Mesothelial cell of epicardium (in vitro differentiated cells): ENCODE results near the gene TMEM62. TPM values are rescaled to one million over a fixed set of nuclear protein-coding genes. Genes with fewer than 3 reads are reported as not detected.
"Not testable (repeated sequence)": the region's sequence is repeated elsewhere in the genome, so short reads cannot be mapped to it uniquely, and the experiment has no call there.

Experiments
- DNase-seq, 2 experiments: peaks; one replicate each; pipeline ENCODE4 v3.0.0; 2021; ENCODE audit warnings: low spot score in 2 of 2; ENCODE audit not compliant: unreplicated experiment in 2 of 2
- H3K27ac Mint-ChIP-seq: 2 replicates; pipeline ENCODE4 v1.8.0; 2021; ENCODE audit warnings: mixed read lengths
- H3K27me3 Mint-ChIP-seq: 2 replicates; pipeline ENCODE4 v1.8.0; 2021; ENCODE audit warnings: low read depth, mixed read lengths
- H3K36me3 Mint-ChIP-seq: 2 replicates; pipeline ENCODE4 v1.8.0; 2021; ENCODE audit warnings: mixed read lengths
- H3K4me1 Mint-ChIP-seq: 2 replicates; pipeline ENCODE4 v1.8.0; 2021; ENCODE audit warnings: mixed read lengths
- H3K4me3 Mint-ChIP-seq: 2 replicates; pipeline ENCODE4 v1.8.0; 2021; ENCODE audit warnings: mild to moderate bottlenecking, moderate library complexity, mixed read lengths
- H3K9me3 Mint-ChIP-seq: 2 replicates; pipeline ENCODE4 v1.8.0; 2021; ENCODE audit warnings: mixed read lengths
- CTCF ChIP-seq: fragments of 200-600 bp; sonication (generic); IDR thresholded peaks from one replicate; pipeline ENCODE4 v1.5.0; 2021; ENCODE audit warnings: antibody characterized with exemption; ENCODE audit not compliant: unreplicated experiment
- total RNA-seq: library from RNA; stranded (reverse); gene quantifications from 3 replicates; pipeline ENCODE4 v1.2.1, GENCODE V29; 2021

TMEM62 gene
- total RNA-seq, 1 donor from 2014 or later: 13.4 TPM

GRCh38 chr15:43118829-43119228 is 14.6 kb upstream of the TMEM62 start:
- H3K9me3 Mint-ChIP-seq: no peaks in the 10 kb centered on the region
- H3K4me1 Mint-ChIP-seq: peaks cover 7% of the 10 kb centered on the region
- peaks cover 62% of the 10 kb centered on the region for H3K27me3 Mint-ChIP-seq
- no peaks in the 10 kb centered on the region for H3K36me3 Mint-ChIP-seq
- no peak overlapping the region for H3K27ac Mint-ChIP-seq
- no peak for DNase-seq
- TF ChIP-seq CTCF: no peak
- no peak overlapping the region for H3K4me3 Mint-ChIP-seq

- peaks cover 7% of the 10 kb centered on the region for H3K4me1 Mint-ChIP-seq
- peaks cover 42% of the 10 kb centered on the region for H3K27me3 Mint-ChIP-seq
- no peaks in the 10 kb centered on the region for H3K9me3 Mint-ChIP-seq
- DNase-seq: no peak
- H3K36me3 Mint-ChIP-seq: no peaks in the 10 kb centered on the region
- no peak overlapping the region for H3K27ac Mint-ChIP-seq
- H3K4me3 Mint-ChIP-seq: no peak overlapping the region
- no peak for TF ChIP-seq CTCF
These were observed 11.5 kb upstream of the TMEM62 start for GRCh38 chr15:43121863-43122262.

- H3K4me1 Mint-ChIP-seq: peaks cover 7% of the 10 kb centered on the region
- DNase-seq: no peak
These were observed 8.2 kb upstream of the TMEM62 start for GRCh38 chr15:43125100-43125661.

GRCh38 chr15:43126356-43126755 is 7.0 kb upstream of the TMEM62 start:
- no peak for DNase-seq
- Mint-ChIP-seq H3K27me3 (peaks cover 6% of the 10 kb centered on the region), H3K4me1 (peaks cover 7% of the 10 kb centered on the region), H3K36me3 (no peaks in the 10 kb centered on the region), H3K9me3 (peaks cover 17% of the 10 kb centered on the region), H3K27ac (no peak overlapping the region), H3K4me3 (no peak overlapping the region)
- TF ChIP-seq CTCF: no peak

More at GRCh38 chr15:43125100-43125661, 8.2 kb upstream of the TMEM62 start:
- no peaks in the 10 kb centered on the region for H3K36me3 Mint-ChIP-seq
- H3K27me3 Mint-ChIP-seq: peaks cover 14% of the 10 kb centered on the region
- H3K9me3 Mint-ChIP-seq: peaks cover 17% of the 10 kb centered on the region
- no peak for TF ChIP-seq CTCF
- no peak overlapping the region for H3K4me3 Mint-ChIP-seq
- no peak overlapping the region for H3K27ac Mint-ChIP-seq

- no peak for DNase-seq
- Mint-ChIP-seq H3K27me3 (peaks cover 10% of the 10 kb centered on the region), H3K4me3 (no peak overlapping the region), H3K27ac (no peak overlapping the region), H3K4me1 (peaks cover 5% of the 10 kb centered on the region), H3K36me3 (no peaks in the 10 kb centered on the region), H3K9me3 (peaks cover 17% of the 10 kb centered on the region)
- TF ChIP-seq CTCF: no peak
These were observed 5.6 kb upstream of the TMEM62 start for GRCh38 chr15:43127752-43128151.

GRCh38 chr15:43128174-43128979 is 5.0 kb upstream of the TMEM62 start:
- Mint-ChIP-seq H3K27me3 (peaks cover 14% of the 10 kb centered on the region), H3K9me3 (peaks cover 17% of the 10 kb centered on the region)
- not testable (repeated sequence) for DNase-seq, H3K27ac Mint-ChIP-seq, H3K4me1 Mint-ChIP-seq, H3K36me3 Mint-ChIP-seq, H3K4me3 Mint-ChIP-seq
